AG04450 (cell line): ENCODE measurements around the gene BCORL1. TPM values are rescaled to one million over a fixed set of nuclear protein-coding genes. Genes with fewer than 3 reads are reported as not detected.

Experiments used
- CTCF ChIA-PET: fragments of 300-600, 350-600 bp; formaldehyde crosslinking; extraction: SDS; loops from one replicate; lab custom pipeline; 2022; ENCODE audit warnings: antibody characterized with exemption, inconsistent platforms; lab: Charles Lee
- POLR2A ChIA-PET: fragments of 350-600 bp; formaldehyde crosslinking; extraction: SDS; loops from one replicate; lab custom pipeline; 2021; ENCODE audit warnings: antibody characterized with exemption, inconsistent platforms; lab: Yijun Ruan, JAX
- DNase-seq: peaks from one replicate; pipeline ENCODE4 v3.0.0-alpha.2; 2011; ENCODE audit warnings: low read depth, low spot score
- H3K27ac ChIP-seq: one replicate; pipeline ENCODE4 v1.5.1; 2012; ENCODE audit warnings: low read depth, low read length, control low read depth
- H3K27me3 ChIP-seq: one replicate; pipeline ENCODE4 v1.6.0; 2012; ENCODE audit warnings: low read length; ENCODE audit not compliant: control insufficient read depth, insufficient read depth
- H3K4me3 ChIP-seq: 2 replicates; pipeline ENCODE4 v1.5.1; 2011; ENCODE audit warnings: mild to moderate bottlenecking, low read depth, low read length, control low read depth
- H3K9me3 ChIP-seq: 2 replicates; pipeline ENCODE4 v1.5.1; 2012; ENCODE audit warnings: low read length; ENCODE audit not compliant: control insufficient read depth, insufficient read depth
- CTCF ChIP-seq: IDR thresholded peaks from 2 replicates; pipeline ENCODE4 v1.5.1; 2011; ENCODE audit warnings: low read depth, low read length, control low read depth, inconsistent platforms
- polyA plus RNA-seq: library from polyadenylated mRNA; depleted of rRNA; stranded (reverse); fragments of >200 nt; gene quantifications from 2 replicates; pipeline ENCODE4 v1.2.3, GENCODE V29; 2011

The BCORL1 gene
- polyA plus RNA-seq, 1 experiment, result 1.0 TPM

- DNase-seq, result no peak
- ChIA-PET CTCF (interaction anchor here (1.1 kb wide), 1 partner anchor 51 kb away, joined by 3 read pairs; no protein-coding TSS in a partner anchor), POLR2A (no interaction called here)
- Histone ChIP-seq H3K27me3 (peaks cover 6% of the 10 kb centered on the region), H3K4me3 (no peak overlapping the region), H3K27ac (no peak overlapping the region), H3K9me3 (no peaks in the 10 kb centered on the region)
- no peak for TF ChIP-seq CTCF
Observed at GRCh38 chrX:129976441-129976840, 6.0 kb upstream of the BCORL1 start.

- POLR2A ChIA-PET, result no interaction called here
- no peak for DNase-seq
- H3K27me3 ChIP-seq, result no peaks in the 10 kb centered on the region
- no peak for TF ChIP-seq CTCF
- CTCF ChIA-PET, result interaction anchor here (0.6 kb wide), 1 partner anchor 88 kb away, joined by 3 read pairs; no protein-coding TSS in a partner anchor
- no peak overlapping the region for H3K27ac ChIP-seq
- H3K4me3 ChIP-seq, result no peak overlapping the region
- no peaks in the 10 kb centered on the region; the same call in 1 of the 2 replicates for H3K9me3 ChIP-seq
Observed at GRCh38 chrX:129979207-129979920, 3.1 kb upstream of the BCORL1 start.

- no peak for DNase-seq
- Histone ChIP-seq H3K27me3 (no peaks in the 10 kb centered on the region), H3K27ac (no peak overlapping the region), H3K9me3 (no peaks in the 10 kb centered on the region; the same call in 1 of the 2 replicates), H3K4me3 (peak overlapping the region; percentile 59)
- no peak for TF ChIP-seq CTCF
- ChIA-PET POLR2A (no interaction called here), CTCF (interaction anchor here (0.6 kb wide), 1 partner anchor 87 kb away, joined by 3 read pairs; no protein-coding TSS in a partner anchor)
Observed at GRCh38 chrX:129980001-129980401, 2.4 kb upstream of the BCORL1 start.

GRCh38 chrX:129980540-129981199 lies 1.8 kb upstream of the BCORL1 start:
- H3K4me3 ChIP-seq, result peak overlapping the region; percentile 59
- no peaks in the 10 kb centered on the region; the same call in 1 of the 2 replicates for H3K9me3 ChIP-seq
- H3K27me3 ChIP-seq, result no peaks in the 10 kb centered on the region
- ChIA-PET CTCF (interaction anchor here (1.1 kb wide), 1 partner anchor 55 kb away, joined by 4 read pairs; no protein-coding TSS in a partner anchor), POLR2A (interaction anchor here (1.0 kb wide), 1 partner anchor 21 kb away, joined by 5 read pairs; no protein-coding TSS in a partner anchor)
- H3K27ac ChIP-seq, result no peak overlapping the region
- DNase-seq, result no peak
- no peak for TF ChIP-seq CTCF

DNA sequence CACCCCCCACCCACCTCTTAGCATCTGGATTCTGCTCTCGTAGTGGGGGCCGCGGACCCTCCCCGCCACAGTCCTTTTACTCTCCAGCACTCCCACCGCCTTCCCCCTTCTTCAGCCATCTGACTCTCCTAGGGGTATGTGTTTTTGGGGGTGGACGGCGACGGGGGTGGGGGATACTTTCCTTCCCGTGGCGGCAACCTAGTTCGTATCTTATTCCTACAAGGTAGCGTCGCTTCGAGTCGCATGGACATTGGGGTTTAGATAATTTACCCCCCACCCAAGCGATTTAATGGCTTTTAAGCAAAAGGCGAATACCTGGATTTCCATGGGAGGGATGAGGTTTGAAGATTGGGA lies 1.3 kb upstream of the BCORL1 start:
- no peak for DNase-seq
- POLR2A ChIA-PET, result interaction anchor here (1.0 kb wide), 1 partner anchor 22 kb away, joined by 5 read pairs; no protein-coding TSS in a partner anchor
- no peak for TF ChIP-seq CTCF
- Histone ChIP-seq H3K9me3 (no peaks in the 10 kb centered on the region; the same call in 1 of the 2 replicates), H3K4me3 (peak overlapping the region; percentile 59), H3K27ac (no peak overlapping the region), H3K27me3 (no peaks in the 10 kb centered on the region)
- CTCF ChIA-PET, result interaction anchor here (1.1 kb wide), 1 partner anchor 55 kb away, joined by 4 read pairs; no protein-coding TSS in a partner anchor
